NCI-H510A treated with DMSO at 0.1 percent for 48 hours (cell line): Measurements from ENCODE around the gene LYPLAL1.
"Not testable (repeated sequence)": the region's sequence is repeated elsewhere in the genome, so short reads cannot be mapped to it uniquely, and the experiment has no call there.

ENCODE experiments used
- DNase-seq: peaks from one replicate; lab custom pipeline; 2025; lab: John Stamatoyannopoulos, UW

The LYPLAL1 gene

GRCh38 chr1:219163401-219163954 is 10.2 kb upstream of the LYPLAL1 start:
- no peak for DNase-seq

GRCh38 chr1:219171192-219171935 is 2.3 kb upstream of the LYPLAL1 start:
- DNase-seq: no peak

DNA sequence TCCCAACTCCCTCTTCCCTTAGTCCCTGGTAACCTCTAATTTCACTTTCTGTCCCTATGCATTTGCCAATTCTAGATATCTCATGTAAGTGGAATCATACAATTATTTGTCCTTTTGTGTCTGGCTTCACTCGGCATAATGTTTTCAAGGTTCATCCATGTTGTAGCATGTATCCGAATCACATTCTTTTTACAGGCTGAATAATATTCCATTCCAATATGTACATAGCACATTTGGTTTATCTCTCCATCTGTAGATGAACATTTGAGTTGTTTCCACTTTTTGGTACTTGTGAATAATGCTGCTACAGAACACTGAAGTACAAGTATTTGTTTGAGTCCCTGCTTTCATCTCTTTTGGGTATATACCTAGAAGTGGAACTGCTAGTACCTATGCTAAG is 857 bp upstream of the LYPLAL1 start:
- no peak for DNase-seq

DNA sequence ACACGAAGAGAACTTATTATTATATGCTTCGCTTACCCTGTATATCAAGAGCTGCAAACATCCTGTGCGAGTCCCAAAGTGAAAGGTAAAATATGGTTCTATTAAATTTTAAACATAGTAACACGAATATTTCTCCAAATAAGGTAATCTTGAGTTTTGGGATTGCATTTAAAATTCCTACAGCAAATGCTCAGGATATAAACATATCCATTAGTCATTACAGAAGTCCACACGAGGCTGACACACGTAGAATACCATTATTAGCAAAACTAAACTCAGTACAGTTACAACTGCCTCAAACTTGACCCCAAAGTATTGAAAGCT is 282 bp upstream of the LYPLAL1 start:
- DNase-seq: no peak

DNA sequence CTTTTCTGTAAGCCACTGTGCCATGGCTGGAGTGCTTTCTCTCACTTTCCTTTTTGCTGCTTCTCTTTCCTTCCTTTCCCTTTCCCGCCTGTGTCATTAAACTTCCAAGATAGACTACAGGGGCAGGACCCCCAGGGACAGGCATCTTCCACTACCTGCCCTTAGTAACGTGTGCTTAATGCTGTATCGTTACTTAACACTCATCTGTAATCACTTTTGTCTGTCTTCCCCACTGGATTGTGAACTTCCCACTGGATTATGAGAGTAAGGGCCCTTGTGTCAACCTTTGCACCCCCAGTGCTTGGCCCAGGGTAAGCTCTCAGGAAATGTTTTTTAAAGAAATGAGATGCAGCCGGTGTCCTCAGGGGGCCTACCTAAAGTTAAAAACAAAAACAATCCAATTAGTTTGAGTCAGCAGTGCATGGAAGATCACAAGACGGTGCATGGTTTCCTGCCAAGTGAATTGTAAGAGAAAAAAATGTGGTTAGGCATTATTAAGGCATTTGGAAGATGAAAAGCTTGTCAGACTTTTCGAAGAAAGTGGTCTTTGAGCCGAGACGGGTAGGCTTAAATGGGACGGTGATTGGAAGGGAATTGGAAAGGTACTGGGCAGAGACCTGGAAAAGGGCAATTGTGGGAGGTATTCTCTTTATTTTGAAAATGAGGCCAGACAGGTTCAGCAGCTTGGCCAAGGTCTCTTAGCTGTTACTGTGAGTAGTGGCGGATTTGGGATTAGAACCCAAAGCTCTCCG is 958 bp downstream of the LYPLAL1 start:
- DNase-seq: no peak

DNA sequence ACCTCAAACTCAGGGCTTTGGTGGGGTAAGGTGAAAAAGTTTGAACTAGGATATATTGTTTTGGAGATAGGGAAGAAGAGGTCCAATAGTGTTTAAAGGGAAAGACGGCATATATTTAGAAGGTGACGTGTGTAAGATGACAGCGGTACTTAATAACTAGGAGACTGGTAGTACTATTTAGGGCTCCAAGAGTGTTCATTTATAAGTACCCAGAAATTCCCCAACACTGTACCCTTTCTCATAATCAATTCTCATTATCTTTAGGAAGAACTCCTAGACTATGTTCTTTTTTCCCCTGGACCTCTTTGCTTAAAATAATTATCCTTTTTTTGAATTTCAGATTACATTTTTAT is 1.5 kb downstream of the LYPLAL1 start:
- DNase-seq: peak; percentile 6

- DNase-seq: no peak
These were observed 2.5 kb downstream of the LYPLAL1 start for GRCh38 chr1:219176168-219176567.

DNA sequence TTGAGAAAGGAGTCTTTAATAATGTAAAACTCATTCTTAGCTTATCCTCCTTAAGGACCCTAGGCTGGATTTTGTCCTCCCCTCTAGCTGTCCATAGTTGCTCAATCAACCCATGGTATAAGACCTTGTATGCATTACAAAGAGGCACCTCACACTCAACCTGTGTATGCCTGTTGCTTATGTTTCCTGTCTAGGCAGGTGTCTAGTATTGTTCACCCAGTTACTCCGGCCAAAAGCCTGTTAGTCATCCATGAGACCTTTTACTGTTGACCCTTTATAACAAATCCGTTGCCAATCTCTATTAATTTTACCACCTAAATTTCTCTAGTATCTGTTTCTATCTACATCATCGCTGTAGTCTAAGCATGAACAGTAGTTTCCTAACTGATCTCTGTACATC is 3.7 kb downstream of the LYPLAL1 start:
- no peak for DNase-seq

DNA sequence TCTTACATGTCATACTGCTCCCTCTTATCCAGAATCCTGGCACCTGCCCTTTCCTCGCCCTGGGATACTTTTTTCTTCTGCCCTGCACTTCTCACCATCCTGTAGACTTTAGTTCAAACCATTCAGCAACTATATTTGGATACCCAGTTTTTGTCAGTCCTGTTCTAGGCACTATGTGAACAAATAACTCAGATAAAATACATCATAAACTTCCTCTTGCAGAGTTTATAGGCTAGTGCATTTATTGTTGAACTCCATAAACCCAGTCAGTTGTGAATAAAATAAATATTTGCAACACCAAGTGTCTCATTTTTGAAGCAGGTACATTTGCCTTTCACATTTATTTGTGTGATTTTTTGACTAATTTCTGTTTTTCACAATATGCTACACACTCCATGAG is 4.3 kb downstream of the LYPLAL1 start:
- no peak for DNase-seq

- DNase-seq: no peak
These were observed 5.6 kb downstream of the LYPLAL1 start for GRCh38 chr1:219179293-219179692.

DNA sequence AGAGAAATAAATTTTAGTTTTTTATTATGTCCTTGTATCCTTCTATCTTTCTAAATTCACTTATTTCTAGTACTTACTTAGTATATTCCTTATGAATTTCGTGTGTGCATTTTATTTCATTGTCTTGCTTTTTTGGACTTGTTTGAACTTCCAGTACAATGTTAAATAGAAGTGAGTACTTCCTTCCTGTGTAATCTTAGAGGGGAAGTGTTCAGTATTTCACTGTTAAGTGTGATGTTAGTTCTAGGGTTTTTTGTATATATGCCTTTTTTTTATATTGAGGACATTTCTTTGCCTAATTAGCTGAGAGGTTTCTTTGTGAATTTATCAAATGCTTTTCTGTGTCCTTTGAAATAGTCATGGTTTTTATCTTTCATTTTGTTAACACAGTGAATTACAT is 10.7 kb downstream of the LYPLAL1 start:
- no peak for DNase-seq

DNA sequence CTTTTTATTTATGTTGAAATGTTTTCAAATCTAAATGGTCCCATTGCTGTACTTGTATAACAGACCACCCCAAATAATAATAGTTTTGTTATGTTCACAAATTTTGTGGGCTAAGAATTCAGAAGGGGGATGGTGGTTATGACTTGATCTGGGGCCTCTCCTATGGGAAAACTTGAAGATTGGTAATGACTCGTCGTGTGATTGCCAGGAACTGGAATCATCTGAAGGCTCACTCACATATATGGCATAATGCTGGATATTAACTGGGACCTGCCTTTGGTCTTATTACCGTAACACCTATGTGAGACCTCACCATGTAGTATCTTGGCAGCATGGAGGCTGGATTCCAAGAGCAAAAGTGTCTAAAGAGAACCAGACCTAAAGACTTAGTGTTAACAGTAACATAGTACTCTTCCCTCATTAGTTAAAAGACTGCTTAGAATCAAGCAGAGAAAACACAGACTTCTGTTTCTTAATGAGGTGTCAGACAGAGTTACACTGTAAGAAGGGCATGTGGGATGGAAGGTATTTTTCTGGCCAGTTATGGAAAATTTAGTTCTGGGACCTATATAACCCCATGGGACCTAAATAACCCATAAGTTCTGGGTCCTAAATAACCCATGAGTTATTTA is 11.9 kb downstream of the LYPLAL1 start:
- no peak for DNase-seq

DNA sequence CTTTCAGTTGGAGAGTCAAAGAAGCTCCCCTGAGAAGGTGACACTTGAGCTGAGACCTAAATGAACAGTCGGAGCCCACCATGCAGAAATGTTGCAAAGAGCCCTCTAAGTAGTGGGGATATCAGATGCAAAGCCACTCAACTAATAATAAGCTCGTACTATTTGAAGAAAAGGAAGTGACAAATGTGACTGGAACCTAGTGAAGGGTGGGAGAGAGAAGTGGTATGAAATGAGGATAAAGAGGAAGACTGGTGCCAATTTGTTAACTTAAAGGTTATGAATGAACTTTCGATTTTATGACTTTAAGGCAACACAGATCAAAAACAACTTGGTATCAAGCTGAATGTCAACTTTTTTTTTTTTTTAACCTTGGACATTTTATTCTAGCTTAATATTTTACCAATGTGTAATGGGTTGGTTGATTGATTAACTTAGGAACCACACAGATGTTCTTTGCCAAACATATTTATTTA is 14.7 kb downstream of the LYPLAL1 start:
- DNase-seq: no peak

- no peak for DNase-seq
These were observed 15.5 kb downstream of the LYPLAL1 start for GRCh38 chr1:219189021-219189824.

GRCh38 chr1:219189952-219190351 is 16.3 kb downstream of the LYPLAL1 start:
- DNase-seq: no peak

- no peak for DNase-seq
These were observed 16.9 kb downstream of the LYPLAL1 start for GRCh38 chr1:219190605-219191004.

- DNase-seq: not testable (repeated sequence)
These were observed 22.2 kb downstream of the LYPLAL1 start for GRCh38 chr1:219195833-219196232.

- no peak for DNase-seq
These were observed 28.0 kb downstream of the LYPLAL1 start for GRCh38 chr1:219201656-219202055.

GRCh38 chr1:219202567-219202966 is 28.9 kb downstream of the LYPLAL1 start:
- no peak for DNase-seq

- DNase-seq: no peak
These were observed 32.7 kb downstream of the LYPLAL1 start for GRCh38 chr1:219206350-219206749.

GRCh38 chr1:219209578-219209977 is 35.9 kb downstream of the LYPLAL1 start:
- DNase-seq: no peak

DNA sequence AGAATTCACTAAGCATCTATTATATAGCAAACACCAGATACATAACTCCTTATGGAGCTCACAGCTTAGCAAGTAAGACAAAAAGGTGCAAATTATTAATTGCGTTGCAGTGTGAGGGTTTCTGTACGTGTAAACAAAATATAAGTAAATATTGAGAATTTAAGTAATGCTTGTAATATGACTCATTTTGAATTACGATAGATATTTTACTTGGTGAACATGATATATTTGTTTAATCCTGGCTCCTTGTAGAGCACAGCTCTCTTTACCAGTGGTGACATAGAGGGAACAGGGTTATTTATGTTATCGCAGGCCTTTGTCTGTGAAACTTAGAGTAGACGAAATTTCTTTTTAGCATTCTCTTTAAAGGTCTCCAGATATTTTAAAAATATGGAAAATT is 36.4 kb downstream of the LYPLAL1 start:
- no peak for DNase-seq
